ENCODE measurements around the gene CDT1. TPM values are rescaled to one million over a fixed set of nuclear protein-coding genes. Genes with fewer than 3 reads are reported as not detected.

The CDT1 gene
- total RNA-seq, 4 donors from 2014 or later: 2.9 to 14.7 (median 7.9) TPM

DNA sequence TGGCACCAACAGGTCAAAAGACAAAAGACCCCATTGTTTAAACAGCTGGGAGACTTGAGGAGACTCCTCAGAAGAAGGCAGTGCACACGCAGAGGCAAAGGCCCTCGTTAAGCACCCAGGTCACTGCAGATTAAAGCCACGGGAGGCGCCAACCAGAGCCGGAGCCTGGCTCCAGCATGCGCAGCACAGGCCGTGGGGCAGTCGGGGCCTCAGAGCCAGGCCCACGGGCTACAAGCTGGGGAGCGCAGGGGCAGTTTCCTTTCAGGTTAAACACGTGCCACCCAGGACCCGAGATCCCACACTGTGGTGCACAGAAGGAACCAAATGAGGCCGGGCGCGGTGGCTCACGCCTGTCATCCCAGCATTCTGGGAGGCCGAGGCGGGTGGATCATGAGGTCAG, 27.8 kb upstream of the CDT1 start:
- no peak for TF ChIP-seq POLR2A (IDR thresholded peaks at IDR 0.05)
- TF ChIP-seq, protein P1, sequence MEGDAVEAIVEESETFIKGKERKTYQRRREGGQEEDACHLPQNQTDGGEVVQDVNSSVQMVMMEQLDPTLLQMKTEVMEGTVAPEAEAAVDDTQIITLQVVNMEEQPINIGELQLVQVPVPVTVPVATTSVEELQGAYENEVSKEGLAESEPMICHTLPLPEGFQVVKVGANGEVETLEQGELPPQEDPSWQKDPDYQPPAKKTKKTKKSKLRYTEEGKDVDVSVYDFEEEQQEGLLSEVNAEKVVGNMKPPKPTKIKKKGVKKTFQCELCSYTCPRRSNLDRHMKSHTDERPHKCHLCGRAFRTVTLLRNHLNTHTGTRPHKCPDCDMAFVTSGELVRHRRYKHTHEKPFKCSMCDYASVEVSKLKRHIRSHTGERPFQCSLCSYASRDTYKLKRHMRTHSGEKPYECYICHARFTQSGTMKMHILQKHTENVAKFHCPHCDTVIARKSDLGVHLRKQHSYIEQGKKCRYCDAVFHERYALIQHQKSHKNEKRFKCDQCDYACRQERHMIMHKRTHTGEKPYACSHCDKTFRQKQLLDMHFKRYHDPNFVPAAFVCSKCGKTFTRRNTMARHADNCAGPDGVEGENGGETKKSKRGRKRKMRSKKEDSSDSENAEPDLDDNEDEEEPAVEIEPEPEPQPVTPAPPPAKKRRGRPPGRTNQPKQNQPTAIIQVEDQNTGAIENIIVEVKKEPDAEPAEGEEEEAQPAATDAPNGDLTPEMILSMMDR (IDR thresholded peaks at IDR 0.05): no peak
- 91 to 92% methylated on average over 18 of the region's 18 CpGs for WGBS, 2 donors
- DNase-seq (ENCODE audit: low spot score in 2 of 2): no peak
- intact Hi-C loops (cut with DNase I; ENCODE audit: low total_unique reads): no loop called here
- no peak overlapping the region for H3K4me3 ChIP-seq (ENCODE audit: low read depth, poor library complexity, severe bottlenecking)

DNA sequence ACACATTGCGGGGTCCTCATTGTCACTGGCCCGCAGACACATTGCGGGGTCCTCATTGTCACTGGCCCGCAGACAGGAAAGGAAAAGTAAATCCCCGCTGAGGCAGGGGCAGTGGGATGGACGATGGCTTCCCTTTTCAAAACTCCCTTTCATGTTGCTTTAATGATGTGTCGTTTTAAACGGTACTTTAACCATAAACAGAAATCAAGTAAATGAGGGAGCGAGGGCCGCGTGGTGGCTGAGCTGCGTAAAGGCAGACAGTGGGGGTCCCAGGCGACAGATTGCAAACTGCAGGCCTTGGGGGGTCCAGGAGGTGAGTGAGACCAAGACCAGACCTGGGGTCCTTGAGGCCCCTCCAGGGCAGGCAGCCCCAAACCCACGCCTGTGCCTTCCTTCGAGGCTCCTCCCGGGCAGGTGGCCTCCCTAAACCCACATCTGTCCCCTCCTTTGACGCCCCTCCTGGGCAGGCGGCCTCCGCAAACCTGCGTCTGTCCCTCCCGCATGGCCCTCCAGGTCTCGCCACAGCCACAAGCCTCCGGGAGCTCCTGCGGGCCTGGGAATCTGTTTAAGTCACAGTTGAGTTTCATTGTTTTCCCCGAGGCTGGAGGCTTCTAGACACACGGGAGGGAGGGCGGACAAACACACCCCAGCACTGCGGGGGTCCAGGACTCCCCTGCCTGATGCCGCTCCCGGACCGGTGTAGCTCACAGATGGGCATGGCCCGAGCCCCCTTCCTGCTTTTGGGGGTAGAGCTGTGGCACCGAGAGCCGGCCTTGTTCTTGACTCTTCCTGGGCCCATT, 25.9 kb upstream of the CDT1 start:
- WGBS, 2 donors: 88 to 89% methylated on average over 34 of the region's 34 CpGs
- intact Hi-C loops (cut with DNase I; ENCODE audit: low total_unique reads): no loop called here
- TF ChIP-seq POLR2A (IDR thresholded peaks at IDR 0.05): no peak
- TF ChIP-seq, protein P1 (IDR thresholded peaks at IDR 0.05): no peak
- no peak overlapping the region for H3K4me3 ChIP-seq (ENCODE audit: low read depth, poor library complexity, severe bottlenecking)
- DNase-seq (ENCODE audit: low spot score in 2 of 2): no peak

DNA sequence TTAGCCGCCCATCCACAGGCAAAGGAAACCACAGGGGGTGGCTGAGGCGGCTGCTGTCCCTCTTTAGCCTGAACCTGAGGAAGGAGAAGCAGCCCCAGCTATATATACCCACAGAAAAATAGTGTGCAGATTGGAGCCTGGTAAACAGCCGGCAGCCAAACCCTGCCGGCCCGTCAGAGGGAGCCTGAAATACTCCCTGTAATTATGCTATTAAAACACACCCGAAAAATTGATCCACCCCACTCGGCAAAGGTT, 25.4 kb upstream of the CDT1 start:
- DNase-seq (ENCODE audit: low spot score in 2 of 2): no peak
- intact Hi-C loops (cut with DNase I; ENCODE audit: low total_unique reads): no loop called here
- no peak for TF ChIP-seq POLR2A (IDR thresholded peaks at IDR 0.05)
- TF ChIP-seq, protein P1 (IDR thresholded peaks at IDR 0.05): no peak
- no peak overlapping the region for H3K4me3 ChIP-seq (ENCODE audit: low read depth, poor library complexity, severe bottlenecking)
- WGBS, 2 donors: 69 to 83% methylated on average over 5 to 7 of the region's 7 CpGs

DNA sequence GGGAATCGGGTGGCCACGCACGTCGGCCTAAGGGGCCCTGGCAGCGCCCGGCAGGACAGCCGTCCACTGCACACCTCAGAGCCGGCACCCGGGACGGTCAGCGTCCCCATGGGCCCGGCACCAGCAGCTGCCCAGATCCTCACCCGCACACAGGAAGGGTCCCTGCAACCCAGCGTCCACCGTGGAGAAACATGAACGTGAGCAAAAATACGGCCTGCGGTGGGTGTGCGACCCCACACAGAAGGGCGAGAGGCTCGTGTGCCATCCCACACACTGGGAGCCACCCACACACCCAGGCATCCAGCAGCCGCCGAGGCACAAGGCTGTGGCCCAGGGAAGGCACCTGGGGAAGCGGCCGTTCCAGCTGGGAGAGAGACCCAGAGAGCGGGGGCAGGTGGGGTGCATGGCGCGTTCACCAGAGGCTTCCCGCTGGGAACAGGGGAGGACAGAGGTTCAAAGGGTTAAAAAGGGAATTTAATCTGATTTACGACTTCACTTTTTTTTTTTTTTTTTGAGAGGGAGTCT, 25.0 kb upstream of the CDT1 start:
- no peak for DNase-seq (ENCODE audit: low spot score in 2 of 2)

DNA sequence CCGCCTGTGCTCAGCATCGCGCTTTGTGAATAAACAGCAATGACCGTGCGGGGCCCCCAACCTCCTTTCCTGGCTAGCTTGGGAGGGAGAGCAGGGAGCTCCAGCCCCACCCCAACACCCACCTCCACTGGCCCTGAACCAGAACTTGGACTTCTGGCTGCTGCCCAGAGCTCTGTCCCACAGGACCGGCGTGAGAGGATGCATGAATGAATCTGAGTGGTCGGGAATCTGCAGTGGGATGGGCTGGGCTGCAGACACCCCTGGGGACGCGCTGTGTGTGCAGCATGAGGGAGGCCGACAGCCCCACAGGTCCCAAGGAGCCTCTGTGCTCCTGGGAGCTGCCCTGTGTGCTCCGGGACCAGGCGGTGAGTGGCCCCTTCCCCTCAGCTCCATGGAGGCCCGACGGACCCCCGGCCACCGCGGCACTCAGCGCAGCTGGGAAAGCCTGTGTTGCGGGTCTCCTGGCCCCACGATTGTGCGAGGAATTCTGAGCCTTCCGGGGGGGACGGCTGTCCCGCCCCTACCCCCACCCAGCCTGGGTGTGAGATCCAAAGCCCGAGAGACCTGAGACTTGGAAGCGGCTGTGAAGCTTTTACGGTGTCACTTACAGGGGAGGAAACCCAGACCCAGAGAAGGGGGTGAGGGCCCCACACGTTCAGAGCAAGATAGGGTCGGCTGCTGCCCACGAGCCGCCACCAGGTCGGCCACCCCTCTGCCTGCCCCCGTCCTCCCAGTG, 24.0 kb upstream of the CDT1 start:
- 75 to 84% methylated on average over 17 to 24 of the region's 34 CpGs for WGBS, 2 donors
- intact Hi-C loops (cut with DNase I; ENCODE audit: low total_unique reads): no loop called here
- H3K4me3 ChIP-seq (ENCODE audit: low read depth, poor library complexity, severe bottlenecking): no peak overlapping the region
- no peak for TF ChIP-seq POLR2A (IDR thresholded peaks at IDR 0.05)
- TF ChIP-seq, protein P1 (IDR thresholded peaks at IDR 0.05): no peak
- no peak for DNase-seq (ENCODE audit: low spot score in 2 of 2)

More for the DNA sequence above, 25.0 kb upstream of the CDT1 start:
- 89% methylated on average over 15 to 21 of the region's 30 CpGs for WGBS, 2 donors
- TF ChIP-seq, protein P1 (IDR thresholded peaks at IDR 0.05): no peak
- TF ChIP-seq POLR2A (IDR thresholded peaks at IDR 0.05): no peak
- intact Hi-C loops (cut with DNase I; ENCODE audit: low total_unique reads): no loop called here
- H3K4me3 ChIP-seq (ENCODE audit: low read depth, poor library complexity, severe bottlenecking): no peak overlapping the region
